T47D (cell line): ENCODE data around the gene LPCAT3.
"Not testable (repeated sequence)": the region's sequence is repeated elsewhere in the genome, so short reads cannot be mapped to it uniquely, and the experiment has no call there.

Experiments
- DNase-seq, 2 experiments: peaks; one replicate each; pipeline versions ENCODE4 v3.0.0 to v3.0.0-alpha.2; 2011 to 2012; ENCODE audit warnings: low read depth in 1 of 2, low spot score in 1 of 2
- JUND ChIP-seq: IDR thresholded peaks from 2 replicates; pipeline ENCODE4 v1.6.1; 2012; ENCODE audit warnings: low read depth
- in situ Hi-C: cut with HindIII; loops from 2 replicates; pipeline ENCODE4 v1.10.0; 2016; ENCODE audit warnings: low sequenced_read_pairs, low pct_unique_long_range_greater_than_20kb

The LPCAT3 gene

GRCh38 chr12:7018350-7019042 lies at the start of gene LPCAT3:
Gene LPCAT3 (minus strand): TSS chr12:7018476. CDS start chr12:7018424, 52 bp downstream.
- no peak for TF ChIP-seq JUND
- peak; percentile 55 to 92 for DNase-seq
- in situ Hi-C loops, result no loop called here

- in situ Hi-C loops, result no loop called here
- no peak for DNase-seq
Measured at GRCh38 chr12:7067096-7067495, 48.8 kb upstream of the LPCAT3 start.

GRCh38 chr12:7066596-7066995 lies 48.3 kb upstream of the LPCAT3 start:
- in situ Hi-C loops, result no loop called here
- no peak for DNase-seq
- no peak for TF ChIP-seq JUND

More at GRCh38 chr12:7067096-7067495, 48.8 kb upstream of the LPCAT3 start:
- TF ChIP-seq JUND, result no peak

GRCh38 chr12:7065073-7065623 lies 46.9 kb upstream of the LPCAT3 start:
- no peak for TF ChIP-seq JUND
- in situ Hi-C loops, result no loop called here
- DNase-seq, result no peak

GRCh38 chr12:7064516-7064915 lies 46.2 kb upstream of the LPCAT3 start:
- in situ Hi-C loops, result no loop called here
- TF ChIP-seq JUND, result no peak
- no peak for DNase-seq

GRCh38 chr12:7061596-7061995 lies 43.3 kb upstream of the LPCAT3 start:
- no peak for DNase-seq
- no peak for TF ChIP-seq JUND
- in situ Hi-C loops, result no loop called here

- no peak for TF ChIP-seq JUND
- in situ Hi-C loops, result no loop called here
- no peak for DNase-seq
Measured at GRCh38 chr12:7061138-7061537, 42.9 kb upstream of the LPCAT3 start.

GRCh38 chr12:7060353-7060954 lies 42.2 kb upstream of the LPCAT3 start, which contains the start of gene C1S:
Gene C1S (plus strand): TSS chr12:7060718. CDS start chr12:7061913, 1,195 bp downstream.
- in situ Hi-C loops, result no loop called here
- TF ChIP-seq JUND, result no peak
- DNase-seq, result peak in 1 of 2 experiments; percentile 38

GRCh38 chr12:7059780-7060179 lies 41.5 kb upstream of the LPCAT3 start:
- in situ Hi-C loops, result no loop called here
- DNase-seq, result no peak
- no peak for TF ChIP-seq JUND

GRCh38 chr12:7058850-7059395 lies 40.6 kb upstream of the LPCAT3 start:
- no peak for TF ChIP-seq JUND
- in situ Hi-C loops, result no loop called here
- no peak for DNase-seq

GRCh38 chr12:7058163-7058845 lies 40.0 kb upstream of the LPCAT3 start:
- no peak for DNase-seq
- no peak for TF ChIP-seq JUND
- in situ Hi-C loops, result no loop called here

- in situ Hi-C loops, DNase-seq: not testable (repeated sequence)
Measured at GRCh38 chr12:7055736-7056135, 37.5 kb upstream of the LPCAT3 start.
